ENCODE results near the gene NDRG4. TPM values are rescaled to one million over a fixed set of nuclear protein-coding genes. Genes with fewer than 3 reads are reported as not detected.

Gene NDRG4
- total RNA-seq, result 52.5 and 58.9 TPM in 2 replicates
- long read RNA-seq, transcript NDRG4-236 (14 exons, 3,265 nt), result major isoform, 12 of 17 reads
- long read RNA-seq, partial matches to known transcripts, result 1 of 17 reads
- long read RNA-seq, other reads (novel, unspliced or antisense), result 1 of 17 reads

GRCh38 chr16:58499615-58500351 lies at the start of gene NDRG4:
Gene NDRG4, plus strand, starts transcription at chr16:58500143. Its CDS starts 106 bp downstream, at chr16:58500249.
- Mint-ChIP-seq H3K27ac (ENCODE audit: unreplicated experiment) (peak within 1 kb of the TSS; percentile 96), H3K4me3 (peak within 1 kb of the TSS; percentile 89), H3K4me1 (peaks cover 44% of the 10 kb centered on the region), H3K36me3 (ENCODE audit: low read depth) (no peaks in the 10 kb centered on the region), H3K9me3 (no peaks in the 10 kb centered on the region), H3K27me3 (ENCODE audit: low read depth) (peaks cover 4% of the 10 kb centered on the region)
- DNase-seq (ENCODE audit: low read depth, low spot score), result peak; percentile 71
- no peak for TF ChIP-seq CTCF (conservative IDR thresholded peaks at IDR 0.05)

GRCh38 chr16:58450590-58450989 lies 49.4 kb upstream of the NDRG4 start:
- H3K27ac Mint-ChIP-seq (ENCODE audit: unreplicated experiment), result no peak overlapping the region
- no peaks in the 10 kb centered on the region for H3K36me3 Mint-ChIP-seq (ENCODE audit: low read depth)
- TF ChIP-seq CTCF (conservative IDR thresholded peaks at IDR 0.05), result no peak
- peaks cover 10% of the 10 kb centered on the region for H3K27me3 Mint-ChIP-seq (ENCODE audit: low read depth)
- no peaks in the 10 kb centered on the region for H3K9me3 Mint-ChIP-seq
- H3K4me1 Mint-ChIP-seq, result peaks cover 12% of the 10 kb centered on the region
- no peak for DNase-seq (ENCODE audit: low read depth, low spot score)
- H3K4me3 Mint-ChIP-seq, result no peak overlapping the region

GRCh38 chr16:58451265-58451689 lies 48.7 kb upstream of the NDRG4 start:
- no peak overlapping the region for H3K4me3 Mint-ChIP-seq
- no peak for DNase-seq (ENCODE audit: low read depth, low spot score)
- TF ChIP-seq CTCF (conservative IDR thresholded peaks at IDR 0.05), result no peak
- peaks cover 10% of the 10 kb centered on the region for H3K27me3 Mint-ChIP-seq (ENCODE audit: low read depth)
- no peaks in the 10 kb centered on the region for H3K36me3 Mint-ChIP-seq (ENCODE audit: low read depth)
- H3K9me3 Mint-ChIP-seq, result no peaks in the 10 kb centered on the region
- no peak overlapping the region for H3K27ac Mint-ChIP-seq (ENCODE audit: unreplicated experiment)
- H3K4me1 Mint-ChIP-seq, result peaks cover 19% of the 10 kb centered on the region

GRCh38 chr16:58451945-58452401 lies 48.0 kb upstream of the NDRG4 start:
- Mint-ChIP-seq H3K4me3 (no peak overlapping the region), H3K27me3 (ENCODE audit: low read depth) (peaks cover 10% of the 10 kb centered on the region), H3K9me3 (no peaks in the 10 kb centered on the region), H3K36me3 (ENCODE audit: low read depth) (no peaks in the 10 kb centered on the region), H3K4me1 (peaks cover 24% of the 10 kb centered on the region), H3K27ac (ENCODE audit: unreplicated experiment) (no peak overlapping the region)
- TF ChIP-seq CTCF (conservative IDR thresholded peaks at IDR 0.05), result no peak
- no peak for DNase-seq (ENCODE audit: low read depth, low spot score)

- DNase-seq (ENCODE audit: low read depth, low spot score), result no peak
- H3K4me1 Mint-ChIP-seq, result peaks cover 24% of the 10 kb centered on the region
- peaks cover 6% of the 10 kb centered on the region for H3K27me3 Mint-ChIP-seq (ENCODE audit: low read depth)
- H3K36me3 Mint-ChIP-seq (ENCODE audit: low read depth), result no peaks in the 10 kb centered on the region
- no peak overlapping the region for H3K27ac Mint-ChIP-seq (ENCODE audit: unreplicated experiment)
- no peak overlapping the region for H3K4me3 Mint-ChIP-seq
- no peaks in the 10 kb centered on the region for H3K9me3 Mint-ChIP-seq
- TF ChIP-seq CTCF (conservative IDR thresholded peaks at IDR 0.05), result no peak
These were observed 47.3 kb upstream of the NDRG4 start for GRCh38 chr16:58452640-58453039.
